Omental fat pad (tissue), 4 donors: ENCODE results near the gene USP31. TPM values are rescaled to one million over a fixed set of nuclear protein-coding genes. Genes with fewer than 3 reads are reported as not detected.

Experiments
- ATAC-seq: fragments of 150-250 bp; one replicate; pipeline ENCODE4 v1.9.1; 2016; ENCODE audit warnings: mild to moderate bottlenecking, moderate library complexity; ENCODE audit not compliant: low FRiP score
- DNase-seq: peaks from one replicate; pipeline ENCODE4 v3.0.0-alpha.2; 2019; ENCODE audit warnings: low spot score
- total RNA-seq, 4 donors: library from RNA; depleted of rRNA; stranded (reverse); fragments of >200 nt; gene quantifications; one replicate each; pipeline ENCODE4 v1.1.0, GENCODE V29; 2016
- TF ChIP-seq, protein P1 (sequence below), 3 donors: fragments of 450-650 bp; IDR thresholded peaks; one replicate each; pipeline ENCODE4 v1.5.1; 2016 to 2017; ENCODE audit warnings: antibody characterized with exemption in 3 of 3, mild to moderate bottlenecking in 3 of 3, moderate library complexity in 2 of 3

Gene USP31
- total RNA-seq, 4 donors from 2014 or later, result 12.7 to 17.5 (median 15.9) TPM

DNA sequence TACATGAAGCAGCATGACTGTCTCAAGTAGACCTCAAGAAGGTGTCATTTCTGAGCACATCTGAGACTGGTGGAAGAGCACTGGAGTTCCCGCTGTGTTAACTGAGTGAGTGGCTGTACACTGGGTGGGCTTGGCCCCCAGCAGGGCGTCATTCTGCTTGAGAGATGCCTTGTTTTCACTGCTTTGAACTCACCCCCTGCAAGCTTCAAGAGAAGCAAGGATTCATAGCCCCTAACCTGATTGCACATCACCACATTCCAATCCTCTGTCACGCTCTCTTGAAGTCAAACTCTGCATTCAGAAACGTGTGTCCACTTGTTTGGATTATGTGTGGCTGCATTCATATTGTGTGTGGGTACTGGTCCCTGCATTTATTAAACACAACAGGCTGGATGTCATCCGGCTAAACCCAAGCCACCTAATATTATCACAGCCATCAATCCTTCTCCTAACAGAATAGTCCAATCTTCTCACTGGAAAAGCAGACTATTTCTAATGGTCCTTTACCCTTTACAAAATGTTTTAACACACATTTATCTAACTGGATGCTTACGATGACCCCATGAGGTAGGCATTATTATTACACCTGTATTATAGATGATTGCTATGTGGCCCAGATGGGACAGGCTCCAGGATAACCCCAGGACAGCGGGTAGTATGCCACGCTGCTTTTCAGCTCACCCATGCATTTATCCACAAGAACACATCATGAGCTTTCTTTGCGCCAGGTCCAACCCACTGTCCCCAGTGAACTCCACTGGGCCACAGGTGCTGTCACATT, 76.3 kb downstream of the USP31 start:
- no peak for DNase-seq
- no peak for ATAC-seq
- TF ChIP-seq, protein P1, sequence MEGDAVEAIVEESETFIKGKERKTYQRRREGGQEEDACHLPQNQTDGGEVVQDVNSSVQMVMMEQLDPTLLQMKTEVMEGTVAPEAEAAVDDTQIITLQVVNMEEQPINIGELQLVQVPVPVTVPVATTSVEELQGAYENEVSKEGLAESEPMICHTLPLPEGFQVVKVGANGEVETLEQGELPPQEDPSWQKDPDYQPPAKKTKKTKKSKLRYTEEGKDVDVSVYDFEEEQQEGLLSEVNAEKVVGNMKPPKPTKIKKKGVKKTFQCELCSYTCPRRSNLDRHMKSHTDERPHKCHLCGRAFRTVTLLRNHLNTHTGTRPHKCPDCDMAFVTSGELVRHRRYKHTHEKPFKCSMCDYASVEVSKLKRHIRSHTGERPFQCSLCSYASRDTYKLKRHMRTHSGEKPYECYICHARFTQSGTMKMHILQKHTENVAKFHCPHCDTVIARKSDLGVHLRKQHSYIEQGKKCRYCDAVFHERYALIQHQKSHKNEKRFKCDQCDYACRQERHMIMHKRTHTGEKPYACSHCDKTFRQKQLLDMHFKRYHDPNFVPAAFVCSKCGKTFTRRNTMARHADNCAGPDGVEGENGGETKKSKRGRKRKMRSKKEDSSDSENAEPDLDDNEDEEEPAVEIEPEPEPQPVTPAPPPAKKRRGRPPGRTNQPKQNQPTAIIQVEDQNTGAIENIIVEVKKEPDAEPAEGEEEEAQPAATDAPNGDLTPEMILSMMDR (IDR thresholded peaks at IDR 0.05), result no peak

DNA sequence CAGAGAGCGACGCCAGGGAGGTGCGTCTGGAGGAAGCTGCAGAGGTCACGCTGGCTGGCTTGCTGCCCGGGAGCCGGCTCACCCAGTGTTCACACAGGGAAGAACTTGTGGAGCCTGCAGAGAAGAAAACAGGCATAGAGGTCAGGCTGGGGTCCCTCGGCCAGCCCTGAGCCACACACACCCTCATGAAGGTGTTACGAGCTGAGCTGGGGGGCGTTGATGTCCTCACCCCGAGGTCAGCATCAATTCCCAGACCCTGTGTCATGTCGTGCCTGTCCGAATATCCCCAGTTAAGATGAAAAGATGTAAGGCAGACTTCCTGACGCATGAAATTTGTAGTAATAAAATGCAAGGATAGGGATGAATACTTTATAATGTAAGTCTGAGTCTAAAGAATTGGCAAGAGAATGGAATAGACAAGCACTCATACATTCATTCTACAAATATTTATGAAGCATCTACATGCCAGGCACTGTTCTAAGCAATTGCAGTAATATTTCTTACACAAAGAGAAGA, 77.1 kb downstream of the USP31 start:
- TF ChIP-seq, protein P1 (IDR thresholded peaks at IDR 0.05), result no peak
- ATAC-seq (peak; percentile 76), DNase-seq (peak; percentile 42)

DNA sequence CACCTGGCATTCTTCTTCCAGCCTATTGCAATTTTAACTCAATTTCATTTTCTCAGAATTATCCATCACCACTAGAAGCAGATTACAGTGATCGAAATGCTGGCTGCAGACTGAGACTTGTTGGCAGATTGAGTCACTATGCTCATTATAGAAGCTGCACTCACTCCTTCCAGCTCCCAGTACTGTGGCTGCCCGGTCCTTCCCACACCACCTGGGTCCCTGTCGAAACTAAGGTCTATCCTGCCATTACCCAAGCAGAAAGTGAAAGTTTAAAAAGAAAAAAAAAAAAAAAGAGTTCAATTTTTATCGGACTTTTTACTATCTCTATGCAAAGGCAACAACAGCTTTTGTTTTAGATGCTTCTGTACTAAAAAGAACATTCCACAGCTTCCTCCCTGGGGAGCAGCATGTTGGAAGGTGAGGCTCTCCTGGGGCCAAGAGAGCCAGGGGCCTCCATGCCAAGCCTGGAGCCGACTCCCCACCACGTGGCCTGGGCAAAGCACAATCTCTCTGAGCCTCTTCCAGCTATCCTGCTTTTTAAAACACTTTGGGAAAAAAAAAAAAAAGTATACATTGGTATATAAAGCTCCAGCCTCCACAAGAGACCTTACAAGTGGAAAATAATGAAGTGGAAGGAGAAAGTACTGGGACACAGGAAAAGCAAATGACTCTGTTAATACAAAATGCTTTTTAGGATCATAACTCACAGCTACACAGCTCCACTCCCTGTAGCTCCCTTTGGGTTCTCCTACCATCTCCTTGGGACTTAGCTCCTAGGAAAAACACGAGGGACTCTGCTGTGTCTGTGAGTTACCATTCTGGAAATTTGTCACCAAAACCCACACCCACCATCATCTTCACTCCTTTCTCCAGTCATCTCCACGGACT, 77.8 kb downstream of the USP31 start:
- peak; percentile 69 for ATAC-seq
- no peak for DNase-seq
- TF ChIP-seq, protein P1 (IDR thresholded peaks at IDR 0.05), result no peak

DNA sequence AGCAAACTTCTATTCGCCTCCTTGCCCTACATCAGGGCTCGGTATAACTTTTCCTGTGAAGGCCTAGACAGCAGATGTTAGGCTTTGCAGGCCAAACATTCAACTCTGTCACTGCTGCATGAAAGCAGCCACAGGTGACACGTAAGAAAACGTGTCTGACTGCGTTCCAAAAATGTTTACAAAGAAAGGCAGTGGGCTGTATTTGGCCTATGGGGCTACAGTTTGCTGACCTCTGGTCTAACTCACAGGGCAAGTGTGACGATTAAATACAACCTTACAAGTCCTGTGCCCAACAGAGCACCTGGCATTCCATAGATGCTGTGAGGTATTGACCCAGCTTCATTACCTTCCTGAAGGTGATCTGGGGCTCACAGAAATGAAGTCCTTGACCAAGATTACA, 79.4 kb downstream of the USP31 start:
- no peak for ATAC-seq
- TF ChIP-seq, protein P1 (IDR thresholded peaks at IDR 0.05), result no peak
- no peak for DNase-seq

DNA sequence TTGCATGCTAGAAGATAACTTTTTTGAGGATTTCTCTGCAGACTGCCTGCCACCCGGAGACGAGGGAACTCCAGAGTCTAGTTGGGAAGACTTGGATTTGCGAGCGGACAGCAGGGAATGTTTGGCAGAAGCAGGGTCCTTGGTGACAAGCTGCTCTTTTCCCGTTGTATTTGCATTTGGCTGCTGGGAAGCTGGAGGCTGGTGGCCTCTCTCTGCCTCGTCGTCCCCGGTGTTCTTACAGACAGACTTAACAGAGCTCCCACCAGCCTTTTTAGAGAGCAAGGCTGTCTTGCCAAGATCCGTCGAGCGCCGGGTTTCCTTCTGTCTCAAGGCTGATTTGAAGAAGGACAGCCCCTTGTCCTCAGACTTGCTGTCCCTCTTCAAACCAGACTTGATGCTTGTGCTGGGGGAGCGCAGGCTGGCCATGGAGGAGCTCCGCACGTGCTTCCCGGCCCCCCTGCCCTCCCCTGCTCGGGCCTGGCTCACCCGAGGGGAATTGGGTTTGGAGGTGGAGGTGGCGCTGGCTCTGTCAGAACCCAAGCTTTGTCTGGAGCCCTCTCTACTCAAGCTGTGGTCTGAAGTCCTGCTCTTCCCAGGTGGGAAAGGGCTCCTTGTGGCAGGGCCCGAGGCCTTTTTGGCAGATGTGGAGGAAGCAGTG, 81.0 kb downstream of the USP31 start:
- no peak for DNase-seq
- ATAC-seq, result no peak
- TF ChIP-seq, protein P1 (IDR thresholded peaks at IDR 0.05), result no peak

DNA sequence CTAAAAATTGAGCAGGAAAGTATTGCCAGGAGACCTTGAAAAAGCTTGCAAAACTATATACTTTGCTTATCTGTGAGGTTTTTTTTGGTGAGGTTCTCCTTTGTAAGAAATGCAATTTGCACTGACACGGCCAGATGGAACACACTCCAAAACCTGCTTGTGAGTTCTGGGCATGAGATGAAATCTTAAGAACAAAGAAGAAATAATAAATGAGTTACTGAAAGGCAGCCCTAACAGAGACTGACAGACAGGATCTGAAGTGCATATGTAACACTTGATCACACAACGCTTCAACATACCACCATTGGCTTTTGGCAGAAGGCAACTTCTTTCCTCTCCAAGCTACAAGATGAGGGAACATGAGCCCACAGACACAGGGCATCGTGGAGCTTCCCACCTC, 82.6 kb downstream of the USP31 start:
- DNase-seq (no peak), ATAC-seq (no peak)
- TF ChIP-seq, protein P1 (IDR thresholded peaks at IDR 0.05), result no peak
